NB4 (cell line): ENCODE measurements around the gene SLC16A3.
"Not testable (repeated sequence)": the region's sequence is repeated elsewhere in the genome, so short reads cannot be mapped to it uniquely, and the experiment has no call there.

Experiments used
- DNase-seq: peaks from one replicate; pipeline ENCODE4 v3.0.0; 2010; ENCODE audit warnings: low read depth
- H3K4me3 ChIP-seq: one replicate; pipeline ENCODE4 v1.5.1; 2011; ENCODE audit warnings: mild to moderate bottlenecking, low read depth, low read length, moderate library complexity
- CTCF ChIP-seq: IDR thresholded peaks from one replicate; pipeline ENCODE4 v1.5.1; 2012; ENCODE audit warnings: low read depth, low read length
- MAX ChIP-seq: IDR thresholded peaks from 2 replicates; pipeline ENCODE4 v1.6.1; 2011; ENCODE audit warnings: low read depth, low read length
- MYC ChIP-seq: IDR thresholded peaks from 2 replicates; pipeline ENCODE4 v1.6.1; 2011; ENCODE audit warnings: low read depth, low read length
- POLR2A ChIP-seq: IDR thresholded peaks from 2 replicates; pipeline ENCODE4 v1.6.1; 2011; ENCODE audit warnings: mild to moderate bottlenecking; ENCODE audit not compliant: insufficient read length; ENCODE audit errors: extremely low read depth

SLC16A3 gene

GRCh38 chr17:82249896-82250581 lies 21.2 kb downstream of the SLC16A3 start:
- DNase-seq = no peak
- no peak for TF ChIP-seq MYC
- no peak for TF ChIP-seq MAX
- no peak for TF ChIP-seq CTCF
- no peak for TF ChIP-seq POLR2A
- H3K4me3 ChIP-seq = no peak overlapping the region

- no peak for DNase-seq
- TF ChIP-seq MAX = no peak
- TF ChIP-seq POLR2A = no peak
- TF ChIP-seq MYC = no peak
- no peak for TF ChIP-seq CTCF
- H3K4me3 ChIP-seq = no peak overlapping the region
These were observed 22.1 kb downstream of the SLC16A3 start for GRCh38 chr17:82250868-82251500.

GRCh38 chr17:82252511-82253178 lies 23.8 kb downstream of the SLC16A3 start:
- H3K4me3 ChIP-seq = no peak overlapping the region

GRCh38 chr17:82253179-82253544 lies 24.3 kb downstream of the SLC16A3 start:
- no peak overlapping the region for H3K4me3 ChIP-seq
- TF ChIP-seq MYC = no peak
- no peak for DNase-seq

More at GRCh38 chr17:82252511-82253178, 23.8 kb downstream of the SLC16A3 start:
- TF ChIP-seq POLR2A (no peak), MAX (no peak), CTCF (no peak), MYC (no peak)
- DNase-seq = no peak

GRCh38 chr17:82254096-82254495 lies 25.3 kb downstream of the SLC16A3 start:
- H3K4me3 ChIP-seq, DNase-seq: not testable (repeated sequence)

- not testable (repeated sequence) for DNase-seq, H3K4me3 ChIP-seq
These were observed 25.9 kb downstream of the SLC16A3 start for GRCh38 chr17:82254746-82255145.

GRCh38 chr17:82255402-82255972 lies 26.6 kb downstream of the SLC16A3 start:
- no peak overlapping the region for H3K4me3 ChIP-seq
- no peak for DNase-seq
- no peak for TF ChIP-seq MAX
- TF ChIP-seq POLR2A = no peak
- no peak for TF ChIP-seq MYC
- TF ChIP-seq CTCF = no peak
